H1 (cell line): Measurements from ENCODE around the gene SLC10A2. TPM values are rescaled to one million over a fixed set of nuclear protein-coding genes. Genes with fewer than 3 reads are reported as not detected.

Experiments used
- CTCF ChIA-PET: fragments of 300-600 bp; sonication (Branson Sonifier 250); formaldehyde crosslinking; loops from one replicate; lab custom pipeline; 2021; ENCODE audit not compliant: partially characterized antibody; lab: Charles Lee
- POLR2A ChIA-PET: fragments of 300-600 bp; sonication (Branson Sonifier 250); formaldehyde crosslinking; loops from one replicate; lab custom pipeline; 2021; ENCODE audit warnings: inconsistent platforms; ENCODE audit not compliant: partially characterized antibody; lab: Charles Lee
- DNase-seq, 2 experiments: peaks; one replicate each; pipeline versions ENCODE4 v3.0.0 to v3.0.0-alpha.2; 2010 to 2022; ENCODE audit warnings: low spot score in 2 of 2, low read depth in 1 of 2, mixed read lengths in 1 of 2
- FAIRE-seq: peaks from 2 replicates; lab custom pipeline; 2011; peaks lifted over from hg19 to GRCh38; lab: Jason Lieb, UNC
- H2AFZ ChIP-seq: 2 replicates; pipeline ENCODE4 v1.8.1; 2012; ENCODE audit warnings: low read length, inconsistent platforms
- H2AK5ac ChIP-seq: 2 replicates; pipeline ENCODE4 v1.6.1; 2013; ENCODE audit warnings: low read depth, low read length
- H2BK120ac ChIP-seq: replicated peaks from 2 replicates; pipeline ENCODE3; 2013; ENCODE audit warnings: low read depth, low read length, inconsistent platforms
- H2BK12ac ChIP-seq: 2 replicates; pipeline ENCODE4 v1.6.1; 2013; ENCODE audit warnings: low read depth, low read length
- H2BK15ac ChIP-seq: 2 replicates; pipeline ENCODE4 v1.6.1; 2013; ENCODE audit warnings: low read length
- H2BK20ac ChIP-seq: 2 replicates; pipeline ENCODE4 v1.6.1; 2013; ENCODE audit warnings: low read length
- H2BK5ac ChIP-seq: 2 replicates; pipeline ENCODE4 v1.6.1; 2013; ENCODE audit warnings: low read depth, low read length
- H3K14ac ChIP-seq: 2 replicates; pipeline ENCODE4 v1.6.1; 2013; ENCODE audit warnings: inconsistent platforms; ENCODE audit not compliant: insufficient read length
- H3K18ac ChIP-seq: 2 replicates; pipeline ENCODE4 v1.6.1; 2013; ENCODE audit warnings: low read length; ENCODE audit errors: extremely low read depth
- H3K23ac ChIP-seq: 2 replicates; pipeline ENCODE4 v1.6.1; 2013; ENCODE audit warnings: inconsistent platforms; ENCODE audit not compliant: insufficient read length
- H3K23me2 ChIP-seq: 2 replicates; pipeline ENCODE4 v1.6.1; 2013; ENCODE audit warnings: low read depth, low read length
- H3K27ac ChIP-seq: 2 replicates; pipeline ENCODE4 v1.6.1; 2011; ENCODE audit warnings: low read depth, low read length, inconsistent platforms
- H3K27me3 ChIP-seq, 4 experiments: replicated peaks in 1 of 4; 1 replicate in 1 of 4; 2 replicates in 3 of 4; pipeline versions ENCODE4 v1.6.1 to v1.8.1; 2011 to 2013; ENCODE audit warnings: low read length in 3 of 4, mild to moderate bottlenecking in 3 of 4, inconsistent platforms in 2 of 4, mixed read lengths in 2 of 4, moderate library complexity in 1 of 4; ENCODE audit not compliant: control insufficient read depth in 3 of 4, insufficient read depth in 3 of 4; ENCODE audit errors: extremely low read depth in 1 of 4
- H3K36me3 ChIP-seq, 4 experiments: 2 replicates each; pipeline versions ENCODE4 v1.6.1 to v1.8.1; 2011 to 2013; ENCODE audit warnings: mild to moderate bottlenecking in 4 of 4, low read length in 3 of 4, moderate library complexity in 2 of 4, control low read depth in 1 of 4, inconsistent platforms in 1 of 4; ENCODE audit not compliant: insufficient read depth in 4 of 4, control insufficient read depth in 2 of 4
- H3K4ac ChIP-seq: replicated peaks from 2 replicates; pipeline ENCODE3; 2013; ENCODE audit warnings: low read length, low read depth, mixed read lengths, inconsistent platforms; ENCODE audit not compliant: insufficient read length
- H3K4me1 ChIP-seq, 4 experiments: replicated peaks in 1 of 4; 1 replicate in 1 of 4; 2 replicates in 3 of 4; pipeline versions ENCODE4 v1.6.1 to v1.8.1; 2011 to 2013; ENCODE audit warnings: low read length in 3 of 4, inconsistent platforms in 2 of 4, mixed read lengths in 1 of 4; ENCODE audit not compliant: insufficient read depth in 4 of 4, control insufficient read depth in 3 of 4
- H3K4me2 ChIP-seq, 2 experiments: 2 replicates each; pipeline versions ENCODE4 v1.6.1 to v1.8.1; 2011 to 2013; ENCODE audit warnings: low read depth in 2 of 2, low read length in 2 of 2, control low read depth in 1 of 2, inconsistent platforms in 1 of 2, mild to moderate bottlenecking in 1 of 2; ENCODE audit not compliant: insufficient read depth in 1 of 2
- H3K4me3 ChIP-seq, 4 experiments: fragments of 200-600, 300-600 bp in 1 of 4; sonication (generic), shearing (Covaris generic), sonication (Bioruptor Twin) in 1 of 4; 2 replicates each; pipeline versions ENCODE4 v1.5.1 to v1.8.1; 2011 to 2016; ENCODE audit warnings: low read length in 4 of 4, low read depth in 3 of 4, control low read depth in 2 of 4, inconsistent platforms in 2 of 4, mild to moderate bottlenecking in 2 of 4, mixed read lengths in 1 of 4, moderate library complexity in 1 of 4; ENCODE audit not compliant: insufficient read depth in 2 of 4; ENCODE audit errors: extremely low read depth in 1 of 4
- H3K56ac ChIP-seq: replicated peaks from 2 replicates; pipeline ENCODE3; 2013; ENCODE audit warnings: low read depth, mild to moderate bottlenecking, mixed read lengths, low read length, inconsistent platforms; ENCODE audit not compliant: insufficient read length
- H3K79me1 ChIP-seq: 2 replicates; pipeline ENCODE4 v1.6.1; 2013; ENCODE audit warnings: low read depth, low read length, control low read depth
- H3K79me2 ChIP-seq, 2 experiments: 2 replicates each; pipeline versions ENCODE4 v1.6.1 to v1.8.1; 2012 to 2013; ENCODE audit warnings: low read length in 2 of 2, mild to moderate bottlenecking in 2 of 2, inconsistent platforms in 1 of 2; ENCODE audit not compliant: insufficient read depth in 2 of 2, control insufficient read depth in 1 of 2
- H3K9ac ChIP-seq, 4 experiments: replicated peaks in 1 of 4; 1 replicate in 1 of 4; 2 replicates in 3 of 4; pipeline versions ENCODE4 v1.6.1 to v1.8.1; 2011 to 2013; ENCODE audit warnings: low read depth in 3 of 4, low read length in 3 of 4, control low read depth in 2 of 4, mild to moderate bottlenecking in 2 of 4, moderate library complexity in 2 of 4, inconsistent platforms in 1 of 4; ENCODE audit errors: extremely low read depth in 1 of 4
- H3K9me3 ChIP-seq, 2 experiments: 2 replicates each; pipeline versions ENCODE4 v1.6.1 to v1.8.1; 2012 to 2013; ENCODE audit warnings: mild to moderate bottlenecking in 2 of 2, moderate library complexity in 2 of 2, control low read depth in 1 of 2, inconsistent platforms in 1 of 2, low read depth in 1 of 2, low read length in 1 of 2, mixed read lengths in 1 of 2; ENCODE audit not compliant: insufficient read depth in 2 of 2
- H4K20me1 ChIP-seq, 2 experiments: replicated peaks in 1 of 2; 2 replicates each; pipeline versions ENCODE3 to v1.8.1; 2011 to 2013; ENCODE audit warnings: inconsistent platforms in 2 of 2, low read length in 2 of 2, mild to moderate bottlenecking in 1 of 2; ENCODE audit not compliant: insufficient read depth in 2 of 2, control insufficient read depth in 1 of 2
- H4K5ac ChIP-seq: 2 replicates; pipeline ENCODE4 v1.6.1; 2013; ENCODE audit warnings: low read length, low read depth, mixed read lengths, inconsistent platforms; ENCODE audit not compliant: insufficient read length
- H4K8ac ChIP-seq: 2 replicates; pipeline ENCODE4 v1.8.0; 2013; ENCODE audit warnings: mild to moderate bottlenecking, moderate library complexity, low read length, inconsistent platforms; ENCODE audit not compliant: insufficient read depth; ENCODE audit errors: extremely low read depth
- H4K91ac ChIP-seq: replicated peaks from 2 replicates; pipeline ENCODE3; 2013; ENCODE audit warnings: low read length, mixed read lengths, inconsistent platforms; ENCODE audit not compliant: insufficient read length
- ASH2L ChIP-seq: fragments of 200-600, 300-600 bp; sonication (generic); IDR thresholded peaks from one replicate; pipeline ENCODE4 v1.7.1; 2017; ENCODE audit warnings: low read length
- CREB1 ChIP-seq: IDR thresholded peaks from 2 replicates; pipeline ENCODE4 v1.6.1; 2012; ENCODE audit warnings: inconsistent platforms
- WGBS, 2 experiments: shearing (Covaris generic) in 1 of 2; methylation state at CpG; one replicate each; pipeline versions ENCODE4 v1.1.6 to v1.1.7; 2013 to 2015; ENCODE audit warnings: low lambda C conversion rate in 2 of 2, mixed read lengths in 2 of 2, inconsistent platforms in 1 of 2, low coverage in 1 of 2, missing lambda C conversion rate in 1 of 2; ENCODE audit not compliant: insufficient replicate concordance in 2 of 2, insufficient coverage in 1 of 2, insufficient read length in 1 of 2; ENCODE audit errors: extremely low coverage in 1 of 2, missing lambda C conversion rate in 1 of 2; 5-methylcytosine and 5-hydroxymethylcytosine counted together
- polyA plus RNA-seq, 7 experiments: library from polyadenylated mRNA; depleted of rRNA in 3 of 7; stranded (reverse) in 5 of 7; unstranded in 2 of 7; fragments of >200 nt in 5 of 7; fragments of 200-250 nt in 2 of 7; gene quantifications; 1 replicate in 5 of 7; 2 replicates in 1 of 7; 4 replicates in 1 of 7; pipeline versions ENCODE4 v1.2.1 to v1.2.3, GENCODE V29; 2011 to 2013; ENCODE audit warnings: missing spikeins in 2 of 7, mixed read lengths in 2 of 7
- total RNA-seq: library from RNA; stranded (reverse); fragmentation: NEBNext Ultra II Directional; extraction: Animal tissue kit (Norgen Biotek cat#: 25700); gene quantifications from 2 replicates; pipeline ENCODE4 v1.2.1, GENCODE V29; 2021

Gene SLC10A2
- total and polyA plus RNA-seq, 2 of the 8 experiments (the other 6 are each of a cell fraction or from before 2014, with no cell fraction given) = not detected

GRCh38 chr13:103046676-103047075 lies 19.5 kb downstream of the SLC10A2 start:
- no peak overlapping the region for H2BK20ac ChIP-seq
- no peak overlapping the region for H3K4ac ChIP-seq
- no peak overlapping the region for H3K27ac ChIP-seq
- no peak overlapping the region for H4K8ac ChIP-seq
- no peak overlapping the region for H3K4me2 ChIP-seq
- H3K27me3 ChIP-seq = no peaks in the 10 kb centered on the region
- H3K23ac ChIP-seq = no peak overlapping the region
- H4K5ac ChIP-seq = no peak overlapping the region
- no peaks in the 10 kb centered on the region for H3K79me1 ChIP-seq
- H4K20me1 ChIP-seq = no peaks in the 10 kb centered on the region
- H3K14ac ChIP-seq = no peak overlapping the region
- FAIRE-seq = no peak
- H3K79me2 ChIP-seq = no peaks in the 10 kb centered on the region
- no peaks in the 10 kb centered on the region for H3K9me3 ChIP-seq
- no peaks in the 10 kb centered on the region for H3K4me1 ChIP-seq
- H3K9ac ChIP-seq = no peak overlapping the region
- CTCF ChIA-PET = no interaction called here
- no peak overlapping the region for H2BK5ac ChIP-seq
- TF ChIP-seq ASH2L (no peak), CREB1 (no peak)
- H2BK12ac ChIP-seq = no peak overlapping the region
- DNase-seq = no peak
- H3K56ac ChIP-seq = no peak overlapping the region
- no peak overlapping the region for H2BK15ac ChIP-seq
- WGBS, 2 experiments = 88% methylated on average over 4 of the region's 4 CpGs; no CpG with 5 or more reads in 1 of the 2 experiments
- POLR2A ChIA-PET = no interaction called here
- H2AK5ac ChIP-seq = no peak overlapping the region
- H2AFZ ChIP-seq = no peak overlapping the region
- H4K91ac ChIP-seq = no peak overlapping the region
- no peaks in the 10 kb centered on the region for H3K36me3 ChIP-seq
- H2BK120ac ChIP-seq = no peak overlapping the region
- no peak overlapping the region for H3K18ac ChIP-seq
- no peak overlapping the region for H3K4me3 ChIP-seq
- H3K23me2 ChIP-seq = no peaks in the 10 kb centered on the region
